Common myeloid progenitor, CD34-positive (primary cell): Measurements from ENCODE around the gene APEX2.

Experiments
- CTCF ChIA-PET: fragments of 350-600 bp; sonication (Branson Sonifier 250); formaldehyde crosslinking; loops from one replicate; lab custom pipeline; 2021; ENCODE audit warnings: antibody characterized with exemption; lab: Charles Lee
- POLR2A ChIA-PET: fragments of 350-600 bp; sonication (Branson Sonifier 250); formaldehyde crosslinking; loops from one replicate; lab custom pipeline; 2021; ENCODE audit warnings: antibody characterized with exemption; lab: Charles Lee
- DNase-seq, 3 donors: peaks; one replicate each; pipeline versions ENCODE4 v3.0.0 to v3.0.0-alpha.2; 2013
- H3K27ac ChIP-seq, 2 experiments: 1 replicate in 1 of 2; 2 replicates in 1 of 2; pipeline ENCODE4 v1.7.0; 2013; ENCODE audit warnings: inconsistent platforms in 2 of 2, low read length in 2 of 2, mild to moderate bottlenecking in 2 of 2, low read depth in 1 of 2, moderate library complexity in 1 of 2; ENCODE audit not compliant: severe bottlenecking in 2 of 2, insufficient read depth in 1 of 2, poor library complexity in 1 of 2
- H3K27me3 ChIP-seq, 5 experiments: replicated peaks in 2 of 5; 1 replicate in 3 of 5; 2 replicates in 2 of 5; pipeline versions ENCODE4 v1.6.1 to v1.7.0; 2013; ENCODE audit warnings: low read length in 4 of 5, mild to moderate bottlenecking in 2 of 5, moderate library complexity in 2 of 5, inconsistent platforms in 1 of 5; ENCODE audit not compliant: insufficient read depth in 5 of 5, control insufficient read depth in 4 of 5
- H3K36me3 ChIP-seq, 4 experiments: 1 replicate in 2 of 4; 2 replicates in 2 of 4; pipeline versions ENCODE4 v1.6.1 to v1.7.0; 2013; ENCODE audit warnings: low read length in 3 of 4, control low read depth in 1 of 4, mild to moderate bottlenecking in 1 of 4; ENCODE audit not compliant: control insufficient read depth in 4 of 4, insufficient read depth in 4 of 4
- H3K4me1 ChIP-seq, 4 experiments: 1 replicate in 3 of 4; 2 replicates in 1 of 4; pipeline versions ENCODE4 v1.6.1 to v1.7.1; 2013; ENCODE audit warnings: low read length in 3 of 4, mild to moderate bottlenecking in 3 of 4, control low read depth in 1 of 4, inconsistent platforms in 1 of 4, moderate library complexity in 1 of 4; ENCODE audit not compliant: control insufficient read depth in 4 of 4, insufficient read depth in 4 of 4; ENCODE audit errors: control extremely low read depth in 1 of 4
- H3K4me3 ChIP-seq, 7 experiments: 1 replicate in 4 of 7; 2 replicates in 3 of 7; pipeline versions ENCODE4 v1.5.1 to v1.7.0; 2013; ENCODE audit warnings: mild to moderate bottlenecking in 7 of 7, low read length in 6 of 7, moderate library complexity in 6 of 7, inconsistent platforms in 2 of 7, low read depth in 2 of 7, control low read depth in 1 of 7; ENCODE audit not compliant: insufficient read depth in 4 of 7, control insufficient read depth in 1 of 7; ENCODE audit errors: extremely low read depth in 1 of 7
- H3K9me3 ChIP-seq, 5 experiments: 1 replicate in 4 of 5; 2 replicates in 1 of 5; pipeline versions ENCODE4 v1.6.1 to v1.7.1; 2013; ENCODE audit warnings: low read length in 4 of 5, mild to moderate bottlenecking in 2 of 5, inconsistent platforms in 1 of 5, low read depth in 1 of 5, moderate library complexity in 1 of 5; ENCODE audit not compliant: control insufficient read depth in 4 of 5, insufficient read depth in 2 of 5; ENCODE audit errors: control extremely low read depth in 1 of 5
- WGBS: methylation state at CpG from one replicate; pipeline ENCODE4 v1.1.5; 2013; ENCODE audit not compliant: insufficient coverage; 5-methylcytosine and 5-hydroxymethylcytosine counted together

APEX2 gene

DNA sequence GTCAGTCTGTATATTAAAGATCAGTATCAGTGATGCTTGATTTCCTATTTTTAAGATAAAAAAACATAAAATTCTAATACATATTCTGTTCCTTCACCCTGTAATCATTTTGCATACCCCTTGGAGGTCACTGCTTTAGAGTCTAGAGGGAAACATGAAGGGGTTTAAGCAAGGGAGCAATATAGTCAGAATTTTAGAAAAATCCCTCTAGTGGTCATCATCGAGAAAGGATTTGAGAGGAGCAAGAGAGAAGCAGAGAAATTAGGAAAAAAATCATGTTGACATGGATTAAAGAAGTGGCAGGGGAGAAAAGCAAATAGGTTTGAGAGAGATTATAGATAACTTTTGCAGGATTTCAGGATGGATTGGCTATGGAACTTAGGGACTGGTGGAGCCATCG, 11.1 kb downstream of the APEX2 start:
- no peaks in the 10 kb centered on the region for H3K27me3 ChIP-seq
- H3K4me1 ChIP-seq: peaks cover 0 to 11% (median 8%) of the 10 kb centered on the region in 4 experiments
- DNase-seq: peak in 2 of 3 donors; percentile 17 to 28
- no peak overlapping the region for H3K27ac ChIP-seq
- POLR2A ChIA-PET: no interaction called here
- WGBS: 55% methylated on average over 2 of the region's 2 CpGs
- peaks cover 0 to 12% (median 3%) of the 10 kb centered on the region in 4 experiments for H3K36me3 ChIP-seq
- H3K4me3 ChIP-seq: no peak overlapping the region
- CTCF ChIA-PET: interaction anchor here (0.7 kb wide), 2 partner anchors 45 to 121 kb away, joined by 3 to 4 read pairs; no protein-coding TSS in a partner anchor
- no peaks in the 10 kb centered on the region for H3K9me3 ChIP-seq

DNA sequence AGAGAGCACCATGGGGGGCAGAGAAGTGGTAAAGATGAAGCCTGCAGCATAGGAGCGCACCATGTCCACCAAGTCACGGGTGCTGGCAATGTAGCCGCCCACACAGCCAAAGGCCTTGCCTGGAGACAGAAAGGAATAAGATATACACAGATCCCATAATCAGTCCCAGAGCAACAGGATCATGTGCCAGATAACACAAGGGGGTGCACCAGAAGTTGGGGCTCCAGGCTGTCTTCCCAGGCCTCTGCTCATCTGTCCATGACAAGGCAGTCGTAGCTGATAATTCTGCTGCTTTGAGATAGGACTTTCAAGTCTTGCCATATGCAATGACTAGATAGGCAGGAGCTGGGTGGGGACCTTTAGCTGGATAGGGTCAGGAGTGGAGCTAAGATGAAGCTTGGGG, 14.7 kb downstream of the APEX2 start:
- H3K27me3 ChIP-seq: no peaks in the 10 kb centered on the region
- H3K9me3 ChIP-seq: no peaks in the 10 kb centered on the region
- ChIA-PET POLR2A (no interaction called here), CTCF (no interaction called here)
- 84% methylated on average over 4 of the region's 4 CpGs for WGBS
- peak in 2 of 3 donors; percentile 21 to 52 for DNase-seq
- H3K27ac ChIP-seq: no peak overlapping the region
- H3K4me1 ChIP-seq: no peaks in the 10 kb centered on the region
- H3K36me3 ChIP-seq: no peaks in the 10 kb centered on the region
- H3K4me3 ChIP-seq: no peak overlapping the region

DNA sequence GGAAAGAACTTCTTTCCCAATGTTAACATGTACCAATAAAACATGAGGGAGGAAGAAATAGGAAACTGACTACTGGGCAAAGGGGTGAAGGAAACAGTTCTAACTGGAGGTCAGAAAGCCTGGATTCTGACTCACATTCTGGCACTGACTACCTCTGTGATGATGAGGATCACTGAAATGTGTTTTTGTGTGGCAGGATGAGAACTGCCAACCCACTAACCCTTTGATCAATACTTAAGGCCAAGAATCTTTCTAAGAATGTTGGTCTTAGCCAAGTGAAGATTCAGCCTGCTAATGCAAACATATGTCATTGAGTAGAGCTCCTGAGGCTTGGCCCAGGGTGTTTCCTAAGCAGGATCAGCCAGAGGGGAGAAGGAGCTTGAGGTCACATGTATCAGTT, 26.0 kb downstream of the APEX2 start:
- no peaks in the 10 kb centered on the region for H3K9me3 ChIP-seq
- DNase-seq: no peak
- no peak overlapping the region for H3K4me3 ChIP-seq
- ChIA-PET CTCF (no interaction called here), POLR2A (no interaction called here)
- no peaks in the 10 kb centered on the region for H3K4me1 ChIP-seq
- H3K27me3 ChIP-seq: peaks cover 0 to 5% (median 0%) of the 10 kb centered on the region in 5 experiments
- no peak overlapping the region for H3K27ac ChIP-seq
- H3K36me3 ChIP-seq: no peaks in the 10 kb centered on the region

DNA sequence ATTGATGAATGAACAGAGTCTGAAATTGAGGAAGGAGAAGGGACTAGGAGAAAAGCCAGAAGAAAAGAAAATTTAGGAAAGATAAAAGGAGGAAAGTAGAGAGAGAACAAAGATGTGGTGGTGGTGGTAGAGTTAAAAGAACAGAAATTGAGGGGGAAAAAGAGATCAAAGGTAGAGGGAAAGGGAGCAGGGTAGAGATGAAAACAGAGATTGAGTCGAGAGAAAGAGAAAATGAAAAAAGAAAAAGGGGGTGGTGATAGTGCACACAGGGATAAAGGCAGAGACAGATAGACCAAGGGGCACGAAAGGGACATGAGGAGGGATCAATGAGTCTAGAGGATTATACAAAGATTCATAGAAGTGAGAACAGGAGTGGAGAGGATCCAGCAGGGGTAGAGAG, 26.7 kb downstream of the APEX2 start:
- peaks cover 0 to 5% (median 0%) of the 10 kb centered on the region in 5 experiments for H3K27me3 ChIP-seq
- H3K4me3 ChIP-seq: no peak overlapping the region
- H3K9me3 ChIP-seq: no peaks in the 10 kb centered on the region
- DNase-seq: no peak
- H3K36me3 ChIP-seq: no peaks in the 10 kb centered on the region
- 75% methylated on average over 2 of the region's 2 CpGs for WGBS
- H3K4me1 ChIP-seq: no peaks in the 10 kb centered on the region
- H3K27ac ChIP-seq: no peak overlapping the region
- POLR2A ChIA-PET: no interaction called here
- CTCF ChIA-PET: no interaction called here

DNA sequence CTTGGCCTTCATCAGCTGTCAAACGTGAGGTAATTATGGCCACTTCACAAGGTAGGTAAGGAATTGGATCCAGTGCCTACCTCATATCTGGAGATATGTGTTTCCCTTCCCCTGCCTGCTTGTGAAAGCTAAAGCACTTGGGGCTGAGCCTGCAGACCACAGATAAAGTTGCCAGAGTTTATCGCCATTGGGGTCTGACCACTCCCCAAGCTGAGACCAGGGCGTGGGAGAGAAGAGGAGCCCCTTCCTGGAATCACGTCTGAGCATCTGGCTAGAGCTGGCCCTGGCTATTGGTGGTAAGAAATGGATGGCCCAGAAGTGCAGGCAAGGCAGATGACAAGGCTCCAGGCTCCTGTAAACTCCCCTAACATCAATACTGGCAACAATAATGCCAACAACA, 27.9 kb downstream of the APEX2 start:
- H3K36me3 ChIP-seq: no peaks in the 10 kb centered on the region
- H3K4me3 ChIP-seq: no peak overlapping the region
- CTCF ChIA-PET: no interaction called here
- H3K27ac ChIP-seq: no peak overlapping the region
- WGBS: no CpG with 5 or more reads among the region's 4 CpGs
- no peaks in the 10 kb centered on the region for H3K4me1 ChIP-seq
- peaks cover 0 to 5% (median 0%) of the 10 kb centered on the region in 5 experiments for H3K27me3 ChIP-seq
- peak in 2 of 3 donors; percentile 15 to 28 for DNase-seq
- POLR2A ChIA-PET: no interaction called here
- H3K9me3 ChIP-seq: no peaks in the 10 kb centered on the region

DNA sequence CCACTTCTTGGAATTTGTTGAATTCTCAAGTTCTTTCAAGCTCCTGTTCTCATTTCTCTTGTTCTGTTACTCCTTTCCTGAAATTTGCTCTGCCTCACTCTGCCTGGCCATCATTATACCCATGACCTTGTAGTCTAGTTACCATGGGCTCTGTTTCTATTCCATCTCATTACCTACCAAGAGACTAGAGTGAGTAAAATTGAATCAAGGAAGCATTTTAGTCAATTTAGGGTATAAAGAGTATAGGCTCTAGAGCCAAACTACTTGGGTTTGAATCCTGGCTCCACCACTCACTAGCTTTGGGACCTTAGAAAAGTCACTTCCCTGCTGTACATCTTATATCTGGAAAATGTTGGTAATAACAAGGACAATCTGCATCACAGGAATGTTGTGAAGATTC, 28.4 kb downstream of the APEX2 start:
- Histone ChIP-seq H3K27me3 (peaks cover 0 to 5% (median 0%) of the 10 kb centered on the region in 5 experiments), H3K27ac (no peak overlapping the region), H3K4me1 (no peaks in the 10 kb centered on the region), H3K4me3 (no peak overlapping the region), H3K9me3 (no peaks in the 10 kb centered on the region), H3K36me3 (no peaks in the 10 kb centered on the region)
- ChIA-PET POLR2A (no interaction called here), CTCF (no interaction called here)
- DNase-seq: no peak

DNA sequence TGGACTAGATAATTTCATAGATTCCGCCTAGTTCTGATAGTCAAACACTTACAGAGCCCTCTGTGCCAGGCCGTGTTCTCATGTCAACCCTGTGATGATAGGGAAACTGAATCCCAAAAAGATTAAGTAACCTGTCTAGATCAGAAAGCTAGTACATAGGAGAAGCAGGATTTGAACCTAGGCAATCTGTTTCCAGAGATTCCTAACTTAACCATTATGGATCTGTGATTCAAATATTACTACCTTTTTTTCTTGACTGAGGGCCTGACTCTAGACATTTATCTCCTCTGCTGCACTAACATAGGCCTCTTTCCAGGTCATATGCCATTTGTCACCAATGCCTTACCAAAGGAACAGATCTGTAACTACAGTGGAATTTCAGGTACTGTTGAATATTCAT, 29.1 kb downstream of the APEX2 start:
- WGBS: 63% methylated on average over 2 of the region's 2 CpGs

More for the DNA sequence above, 29.1 kb downstream of the APEX2 start:
- H3K4me1 ChIP-seq: no peaks in the 10 kb centered on the region
- H3K9me3 ChIP-seq: no peaks in the 10 kb centered on the region
- no peak for DNase-seq
- ChIA-PET POLR2A (no interaction called here), CTCF (no interaction called here)
- no peaks in the 10 kb centered on the region for H3K36me3 ChIP-seq
- peaks cover 0 to 5% (median 0%) of the 10 kb centered on the region in 5 experiments for H3K27me3 ChIP-seq
- no peak overlapping the region for H3K27ac ChIP-seq
- H3K4me3 ChIP-seq: no peak overlapping the region
